Activated naive CD8-positive, alpha-beta T cell treated with anti-CD3 and anti-CD28 coated beads, Interleukin-2, amount 10 ng/mL, durations not matched to agents 7 days and 5 days (primary cell): ENCODE results near the gene AFF3. TPM values are rescaled to one million over a fixed set of nuclear protein-coding genes. Genes with fewer than 3 reads are reported as not detected.

Experiments
- ATAC-seq: fragments of 150-1000 bp; cut with Tn5 transposase; one replicate; pipeline ENCODE4 v1.10.0; 2021; ENCODE audit warnings: low read depth, moderate library complexity
- POLR2A ChIA-PET: fragments of 350-600 bp; sonication (Branson Sonifier 250); formaldehyde crosslinking; loops from one replicate; lab custom pipeline; 2021; ENCODE audit warnings: antibody characterized with exemption; lab: Charles Lee
- DNase-seq: peaks from one replicate; pipeline ENCODE4 v3.0.0; 2021
- H3K27ac Mint-ChIP-seq: one replicate; pipeline ENCODE4 v1.8.0; 2022; ENCODE audit warnings: mild to moderate bottlenecking, mixed read lengths
- H3K27me3 Mint-ChIP-seq: one replicate; pipeline ENCODE4 v1.8.0; 2022; ENCODE audit warnings: mild to moderate bottlenecking, moderate library complexity, mixed read lengths
- H3K36me3 Mint-ChIP-seq: one replicate; pipeline ENCODE4 v1.8.0; 2021; ENCODE audit warnings: mild to moderate bottlenecking, mixed read lengths
- H3K4me1 Mint-ChIP-seq: one replicate; pipeline ENCODE4 v1.8.0; 2021; ENCODE audit warnings: mixed read lengths
- H3K4me3 Mint-ChIP-seq: one replicate; pipeline ENCODE4 v1.8.0; 2022; ENCODE audit warnings: mild to moderate bottlenecking, moderate library complexity, mixed read lengths
- H3K9me3 Mint-ChIP-seq: one replicate; pipeline ENCODE4 v1.8.0; 2021; ENCODE audit warnings: mixed read lengths
- total RNA-seq, 2 experiments: library from RNA; stranded (reverse); gene quantifications; one replicate each; pipeline ENCODE4 v1.2.3, GENCODE V29; 2021

Gene AFF3
- total RNA-seq, 2 experiments from 2014 or later, result 1.8 to 2.2 TPM

DNA sequence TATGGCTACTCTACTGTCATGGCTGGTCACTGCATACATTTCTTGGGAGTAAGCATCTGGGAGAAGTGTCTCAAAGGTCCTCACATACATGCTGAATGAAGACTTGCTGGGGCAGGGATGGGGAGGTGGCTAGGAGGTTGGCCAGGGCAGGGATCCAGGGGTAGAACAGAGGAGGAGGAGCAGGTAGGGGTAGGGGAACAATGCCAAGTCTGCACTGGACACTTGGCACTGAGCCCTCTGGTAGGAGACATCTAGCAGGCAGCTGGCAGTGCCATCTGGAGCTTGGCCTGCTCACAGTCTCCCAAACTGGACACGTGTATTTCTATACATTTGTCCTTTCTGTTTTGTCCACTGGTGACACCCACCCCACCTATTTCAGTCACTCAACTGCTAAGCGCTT is 589.9 kb downstream of the AFF3 start:
- H3K27me3 Mint-ChIP-seq, result no peaks in the 10 kb centered on the region
- H3K4me3 Mint-ChIP-seq, result no peak overlapping the region
- POLR2A ChIA-PET, result no interaction called here
- H3K9me3 Mint-ChIP-seq, result no peaks in the 10 kb centered on the region
- no peak for DNase-seq
- no peaks in the 10 kb centered on the region for H3K36me3 Mint-ChIP-seq
- ATAC-seq, result no peak
- no peak overlapping the region for H3K27ac Mint-ChIP-seq
- no peaks in the 10 kb centered on the region for H3K4me1 Mint-ChIP-seq

DNA sequence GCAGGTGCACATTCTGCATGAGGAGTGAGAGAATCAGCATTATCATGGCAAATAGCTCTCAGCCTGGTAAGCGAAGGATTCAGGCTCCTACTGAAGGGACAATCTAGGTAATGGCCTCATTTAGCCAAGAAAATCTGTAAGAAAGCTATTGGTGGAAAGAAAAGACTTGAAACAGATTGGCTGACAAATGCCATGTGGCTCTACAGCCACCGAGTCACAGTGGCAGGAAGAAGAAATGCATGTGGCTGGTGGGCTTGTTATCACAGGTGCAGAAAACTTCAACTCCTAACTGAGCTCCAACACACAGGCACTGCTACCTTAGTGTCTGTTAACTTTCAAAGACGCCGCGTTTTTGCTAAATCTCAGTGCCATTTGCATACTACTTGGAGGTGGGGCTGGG is 592.0 kb downstream of the AFF3 start:
- ATAC-seq (no peak), DNase-seq (no peak)
- Mint-ChIP-seq H3K4me3 (no peak overlapping the region), H3K36me3 (no peaks in the 10 kb centered on the region), H3K27me3 (no peaks in the 10 kb centered on the region), H3K9me3 (no peaks in the 10 kb centered on the region), H3K27ac (no peak overlapping the region), H3K4me1 (no peaks in the 10 kb centered on the region)
- POLR2A ChIA-PET, result no interaction called here

DNA sequence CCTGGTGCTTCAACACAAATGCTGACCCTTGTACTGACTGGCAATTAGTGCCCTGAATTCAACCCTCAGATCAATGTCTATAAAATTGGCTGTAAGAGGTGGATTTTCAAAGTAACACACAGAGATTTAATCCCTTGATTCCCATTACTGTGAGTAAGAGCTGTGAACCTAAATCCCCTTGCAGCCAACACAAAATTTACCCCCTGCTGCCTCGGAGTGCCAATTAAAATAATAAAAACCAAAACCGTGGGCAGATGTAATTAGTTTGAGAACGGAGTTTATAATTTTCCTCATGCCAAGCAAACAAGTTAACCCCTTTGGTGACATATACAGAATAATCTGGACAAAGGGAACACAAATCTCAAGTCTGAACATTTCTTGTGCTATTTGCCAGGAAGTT is 596.8 kb downstream of the AFF3 start:
- peaks cover 10% of the 10 kb centered on the region for H3K27me3 Mint-ChIP-seq
- no peaks in the 10 kb centered on the region for H3K9me3 Mint-ChIP-seq
- ATAC-seq (no peak), DNase-seq (no peak)
- no peaks in the 10 kb centered on the region for H3K36me3 Mint-ChIP-seq
- POLR2A ChIA-PET, result no interaction called here
- no peaks in the 10 kb centered on the region for H3K4me1 Mint-ChIP-seq
- H3K27ac Mint-ChIP-seq, result no peak overlapping the region
- no peak overlapping the region for H3K4me3 Mint-ChIP-seq

DNA sequence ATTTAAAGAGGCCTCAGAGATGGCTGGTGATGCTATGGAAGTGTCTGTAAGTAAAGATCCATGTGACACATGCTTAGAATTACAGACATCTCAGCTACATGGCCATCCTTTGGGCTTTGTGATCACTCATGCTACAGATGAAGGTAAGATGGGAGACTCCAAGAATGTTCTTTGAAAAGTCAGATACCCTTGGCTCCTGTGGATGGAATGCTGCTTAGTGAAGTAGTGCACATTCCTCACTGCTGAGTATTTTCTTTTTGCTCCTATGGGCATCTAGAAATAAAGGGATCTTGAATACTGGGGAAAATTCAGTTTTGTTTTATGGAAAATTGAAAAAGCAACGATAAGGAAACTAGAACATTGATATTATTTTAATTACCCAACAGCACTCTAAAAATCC is 597.3 kb downstream of the AFF3 start:
- ATAC-seq (no peak), DNase-seq (no peak)
- Mint-ChIP-seq H3K27me3 (peaks cover 14% of the 10 kb centered on the region), H3K9me3 (no peaks in the 10 kb centered on the region), H3K4me1 (no peaks in the 10 kb centered on the region), H3K36me3 (no peaks in the 10 kb centered on the region), H3K27ac (no peak overlapping the region), H3K4me3 (no peak overlapping the region)
- POLR2A ChIA-PET, result no interaction called here

DNA sequence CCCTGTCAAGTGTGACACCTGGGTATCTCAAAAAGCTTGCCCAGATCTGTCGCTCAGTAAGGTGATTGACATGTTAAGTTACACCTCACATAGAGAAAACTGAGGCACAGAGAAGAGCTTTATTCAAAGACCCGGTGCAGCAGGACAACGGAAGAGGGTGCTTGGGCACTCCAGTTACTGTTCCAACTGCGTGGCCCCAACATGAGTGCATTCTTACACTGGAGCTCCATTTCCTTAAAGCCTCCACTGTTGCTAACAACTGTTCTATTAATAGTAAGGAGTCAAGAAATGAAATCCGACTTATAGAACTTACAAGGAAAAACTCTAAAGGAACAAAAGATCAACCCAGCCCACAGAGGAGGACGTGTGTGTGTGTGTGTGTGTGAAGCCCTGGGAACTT is 597.8 kb downstream of the AFF3 start:
- no peak for ATAC-seq
- POLR2A ChIA-PET, result no interaction called here
- H3K27me3 Mint-ChIP-seq, result peaks cover 16% of the 10 kb centered on the region
- H3K36me3 Mint-ChIP-seq, result no peaks in the 10 kb centered on the region
- H3K9me3 Mint-ChIP-seq, result no peaks in the 10 kb centered on the region
- H3K4me3 Mint-ChIP-seq, result no peak overlapping the region
- no peaks in the 10 kb centered on the region for H3K4me1 Mint-ChIP-seq
- H3K27ac Mint-ChIP-seq, result no peak overlapping the region
- no peak for DNase-seq

DNA sequence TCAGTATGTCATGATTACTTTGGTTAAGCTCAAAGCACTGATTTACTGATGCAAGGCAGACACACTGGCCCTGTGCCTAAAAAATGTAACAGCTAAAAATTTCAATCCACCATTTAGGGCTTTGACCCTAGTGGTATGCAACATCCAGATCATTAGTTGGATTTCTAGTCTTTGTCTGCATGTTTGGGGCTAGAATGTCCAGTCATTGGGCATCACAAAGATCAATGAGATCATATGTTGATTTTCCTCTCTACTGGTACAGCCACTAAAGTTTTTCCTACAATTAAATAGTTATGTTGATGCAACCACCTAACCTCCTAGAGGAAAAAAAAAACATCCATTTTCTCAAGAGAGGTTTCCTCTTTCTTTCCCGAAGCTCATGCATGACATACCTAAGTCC is 599.1 kb downstream of the AFF3 start:
- Mint-ChIP-seq H3K4me1 (no peaks in the 10 kb centered on the region), H3K4me3 (no peak overlapping the region), H3K36me3 (no peaks in the 10 kb centered on the region), H3K27me3 (peaks cover 20% of the 10 kb centered on the region), H3K27ac (no peak overlapping the region), H3K9me3 (peaks cover 1% of the 10 kb centered on the region)
- POLR2A ChIA-PET, result no interaction called here
- DNase-seq (no peak), ATAC-seq (no peak)

DNA sequence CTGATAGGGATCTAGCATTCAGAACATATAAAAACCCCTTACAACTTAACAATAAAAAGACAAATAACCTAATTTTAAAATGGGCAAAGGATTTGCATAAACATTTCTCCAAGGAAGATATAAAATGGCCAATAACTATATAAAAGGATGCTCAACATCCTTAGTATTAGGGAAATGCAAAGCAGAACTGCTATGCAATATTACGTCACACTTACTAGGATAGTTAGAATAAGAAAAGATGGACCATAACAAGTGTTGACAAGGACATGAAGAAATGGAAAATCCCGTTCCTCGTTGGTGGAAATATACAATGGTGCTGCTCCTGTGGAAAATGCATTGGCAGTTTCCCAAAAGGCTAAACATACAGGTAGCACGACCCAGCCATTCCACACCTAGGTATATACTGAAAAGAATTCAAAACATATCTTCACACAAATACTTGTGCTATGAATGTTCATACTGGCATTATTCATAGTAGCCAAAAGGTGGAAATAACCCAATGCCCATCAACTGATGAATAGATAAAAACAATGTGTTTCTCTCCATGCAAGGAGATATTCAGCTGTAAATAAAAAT is 604.4 kb downstream of the AFF3 start:
- ATAC-seq (no peak), DNase-seq (no peak)
- H3K36me3 Mint-ChIP-seq, result no peaks in the 10 kb centered on the region
- POLR2A ChIA-PET, result no interaction called here
- H3K4me3 Mint-ChIP-seq, result no peak overlapping the region
- H3K4me1 Mint-ChIP-seq, result no peaks in the 10 kb centered on the region
- H3K27me3 Mint-ChIP-seq, result peaks cover 10% of the 10 kb centered on the region
- H3K9me3 Mint-ChIP-seq, result peaks cover 1% of the 10 kb centered on the region
- H3K27ac Mint-ChIP-seq, result no peak overlapping the region

DNA sequence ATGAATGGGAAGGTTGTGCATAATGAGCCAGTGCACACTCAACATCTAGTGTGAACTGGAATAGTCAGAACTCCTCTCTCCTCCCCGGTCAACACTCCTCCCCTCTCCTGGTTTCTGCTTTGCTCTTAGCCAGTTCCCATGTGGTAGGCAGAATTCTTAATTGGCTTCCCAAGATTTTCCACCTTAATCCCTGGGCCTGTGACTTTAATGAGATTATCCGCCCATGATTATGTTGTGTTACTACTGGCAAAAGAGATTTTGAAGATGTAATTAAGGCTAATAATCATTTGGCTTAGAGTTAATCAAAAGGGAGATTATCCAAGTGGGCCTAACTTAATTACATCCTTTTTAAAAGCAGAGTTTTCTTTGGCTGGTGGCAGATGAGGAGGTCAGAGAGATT is 618.3 kb downstream of the AFF3 start:
- H3K36me3 Mint-ChIP-seq, result no peaks in the 10 kb centered on the region
- H3K27me3 Mint-ChIP-seq, result peaks cover 9% of the 10 kb centered on the region
- H3K9me3 Mint-ChIP-seq, result no peaks in the 10 kb centered on the region
- ATAC-seq, result no peak
- no peak overlapping the region for H3K27ac Mint-ChIP-seq
- no peak overlapping the region for H3K4me3 Mint-ChIP-seq
- DNase-seq, result no peak
- POLR2A ChIA-PET, result no interaction called here
- H3K4me1 Mint-ChIP-seq, result no peaks in the 10 kb centered on the region

DNA sequence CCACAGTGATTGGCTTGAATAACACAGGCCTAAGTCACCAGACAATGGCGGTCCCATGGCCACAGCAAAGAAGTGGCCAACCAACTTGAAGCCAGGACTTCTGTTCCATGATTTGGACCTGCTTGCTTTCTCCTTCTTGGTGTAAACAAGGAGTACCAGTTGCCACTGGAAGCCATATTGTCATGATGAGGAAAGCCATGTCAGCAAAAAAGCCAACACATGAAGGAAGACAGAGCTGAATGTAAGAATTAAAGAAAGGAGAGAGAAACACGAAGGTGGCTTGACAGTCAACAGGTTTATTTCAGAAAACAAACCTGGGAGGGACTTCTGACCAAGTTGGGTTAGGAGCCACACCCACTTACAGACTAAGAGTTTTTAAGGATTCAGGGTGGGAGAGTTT is 620.2 kb downstream of the AFF3 start:
- Mint-ChIP-seq H3K36me3 (no peaks in the 10 kb centered on the region), H3K9me3 (no peaks in the 10 kb centered on the region)
- no peak for DNase-seq

DNA sequence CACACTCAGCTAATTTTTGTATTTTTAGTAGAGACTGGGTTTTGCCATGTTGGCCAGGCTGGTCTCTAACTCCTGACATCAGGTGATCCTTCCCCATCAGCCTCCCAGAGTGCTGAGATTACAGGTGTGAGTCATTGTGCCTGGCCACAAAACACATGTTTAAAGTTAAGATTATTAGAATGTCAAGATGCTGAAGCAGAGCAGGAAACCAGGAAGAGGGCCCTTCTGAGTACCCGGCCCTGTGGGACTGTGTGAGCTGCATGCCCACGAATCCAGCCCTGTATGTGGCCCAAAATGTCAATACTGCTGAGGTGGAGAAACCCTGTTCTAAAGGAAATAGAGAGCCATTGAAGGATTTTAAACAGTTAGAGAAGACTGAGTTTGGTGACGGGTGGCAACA is 621.6 kb downstream of the AFF3 start:
- H3K9me3 Mint-ChIP-seq, result no peaks in the 10 kb centered on the region
- H3K4me1 Mint-ChIP-seq, result no peaks in the 10 kb centered on the region
- no peak overlapping the region for H3K27ac Mint-ChIP-seq
- H3K27me3 Mint-ChIP-seq, result peaks cover 13% of the 10 kb centered on the region
- ATAC-seq (no peak), DNase-seq (no peak)
- POLR2A ChIA-PET, result no interaction called here
- no peak overlapping the region for H3K4me3 Mint-ChIP-seq
- no peaks in the 10 kb centered on the region for H3K36me3 Mint-ChIP-seq

More for the DNA sequence above, 620.2 kb downstream of the AFF3 start:
- Mint-ChIP-seq H3K27ac (no peak overlapping the region), H3K4me3 (no peak overlapping the region), H3K4me1 (no peaks in the 10 kb centered on the region), H3K27me3 (peaks cover 14% of the 10 kb centered on the region)
- POLR2A ChIA-PET, result no interaction called here
- ATAC-seq, result no peak

DNA sequence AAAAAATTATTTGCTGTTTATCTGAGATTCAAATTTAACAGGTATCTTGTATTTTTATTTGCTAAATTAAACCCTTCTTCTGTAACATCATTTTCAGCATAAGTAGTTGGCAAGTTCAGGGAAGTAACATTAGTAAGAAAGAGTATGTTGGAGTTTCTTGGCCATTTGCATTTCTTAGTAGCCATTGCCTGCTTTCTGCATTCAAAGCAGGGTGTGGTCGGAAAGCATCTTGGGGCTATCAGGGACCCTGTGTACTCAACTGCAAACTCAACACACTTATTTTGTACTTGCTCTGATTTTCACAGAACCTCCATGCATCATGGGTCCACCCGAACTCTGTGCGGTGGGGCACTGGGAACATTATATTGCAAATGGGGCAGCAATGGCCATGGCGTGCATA is 622.2 kb downstream of the AFF3 start:
- Mint-ChIP-seq H3K27ac (no peak overlapping the region), H3K27me3 (peaks cover 13% of the 10 kb centered on the region), H3K4me1 (no peaks in the 10 kb centered on the region), H3K9me3 (no peaks in the 10 kb centered on the region), H3K4me3 (no peak overlapping the region), H3K36me3 (no peaks in the 10 kb centered on the region)
- ATAC-seq (no peak), DNase-seq (no peak)
- POLR2A ChIA-PET, result no interaction called here

DNA sequence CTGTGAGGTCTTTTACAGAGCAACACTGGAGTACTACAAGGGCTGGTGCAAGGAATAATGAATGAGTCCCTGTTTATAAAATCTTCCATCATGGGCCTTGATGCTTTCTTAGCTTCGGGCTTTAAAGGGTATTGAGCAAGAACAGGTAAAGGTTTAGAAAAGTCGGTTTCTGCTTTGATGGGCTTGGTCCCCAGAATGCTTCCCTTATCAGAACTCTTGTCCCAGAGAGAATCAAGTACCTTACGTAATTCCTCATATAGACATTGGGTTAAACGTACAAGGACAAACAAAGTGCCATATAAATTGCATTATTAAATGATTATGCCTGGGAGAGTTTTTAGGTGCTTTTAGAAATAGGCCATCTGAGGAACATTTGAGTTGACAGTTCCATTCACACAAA is 628.0 kb downstream of the AFF3 start:
- DNase-seq (no peak), ATAC-seq (no peak)
- POLR2A ChIA-PET, result no interaction called here
- Mint-ChIP-seq H3K9me3 (no peaks in the 10 kb centered on the region), H3K36me3 (no peaks in the 10 kb centered on the region), H3K27me3 (peaks cover 11% of the 10 kb centered on the region), H3K4me1 (no peaks in the 10 kb centered on the region), H3K27ac (no peak overlapping the region), H3K4me3 (no peak overlapping the region)

DNA sequence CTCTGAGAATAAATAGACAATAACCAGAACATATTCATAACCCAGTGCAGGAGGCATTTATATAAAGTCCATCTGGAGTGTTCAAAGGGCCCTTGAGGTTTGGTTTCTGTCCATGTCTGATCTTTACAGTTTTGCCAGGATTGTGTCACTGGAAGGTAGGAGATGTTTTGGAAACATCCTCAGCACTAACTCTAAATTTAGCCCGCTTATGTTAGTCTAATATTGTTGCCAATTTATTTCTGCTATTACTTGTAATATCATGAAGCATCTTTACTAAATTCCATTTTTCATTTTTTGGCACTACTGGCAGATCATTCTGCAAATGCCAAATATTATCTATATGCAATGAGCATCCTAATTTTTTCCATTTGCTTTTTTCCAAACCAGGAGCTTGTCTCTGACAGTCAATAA is 630.2 kb downstream of the AFF3 start:
- POLR2A ChIA-PET, result no interaction called here
- H3K4me1 Mint-ChIP-seq, result no peaks in the 10 kb centered on the region

DNA sequence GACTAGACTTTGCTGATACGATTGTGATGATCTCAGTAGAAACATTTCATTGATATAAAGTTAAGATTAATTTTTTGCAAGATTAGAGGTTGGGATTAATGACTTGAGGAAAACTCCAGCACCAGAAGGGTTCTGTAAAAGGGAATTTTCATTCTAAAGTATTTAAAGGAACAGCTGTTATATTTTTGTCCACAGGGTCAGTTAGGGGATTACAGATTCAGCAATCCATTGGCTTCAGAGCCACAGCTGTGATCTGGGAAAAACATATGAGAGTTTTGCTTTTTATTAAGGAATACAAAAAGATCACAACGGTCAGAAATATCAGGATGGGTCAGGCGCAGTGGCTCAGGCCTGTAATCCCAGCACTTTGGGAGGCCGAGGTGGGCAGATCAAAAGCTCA is 633.0 kb downstream of the AFF3 start:
- Mint-ChIP-seq H3K27ac (no peak overlapping the region), H3K27me3 (peaks cover 2% of the 10 kb centered on the region), H3K4me3 (no peak overlapping the region), H3K9me3 (peaks cover 3% of the 10 kb centered on the region), H3K36me3 (no peaks in the 10 kb centered on the region), H3K4me1 (peaks cover 4% of the 10 kb centered on the region)
- no peak for ATAC-seq
- DNase-seq, result no peak
- POLR2A ChIA-PET, result no interaction called here

More for the DNA sequence above, 630.2 kb downstream of the AFF3 start:
- Mint-ChIP-seq H3K27ac (no peak overlapping the region), H3K27me3 (peaks cover 6% of the 10 kb centered on the region), H3K36me3 (no peaks in the 10 kb centered on the region), H3K4me3 (no peak overlapping the region), H3K9me3 (no peaks in the 10 kb centered on the region)
- DNase-seq (no peak), ATAC-seq (no peak)
